A549 (cell line): Measurements from ENCODE around the gene ERCC8.

Experiments used
- CTCF ChIP-seq: fragments of >200 bp; sonication (Bioruptor Twin); formaldehyde crosslinking; IDR thresholded peaks from 3 replicates; pipeline ENCODE4 v1.5.1; 2016
- EP300 ChIP-seq, 2 experiments: fragments of >200 bp; sonication (Bioruptor Twin); formaldehyde crosslinking; IDR thresholded peaks; 2 replicates in 1 of 2; 3 replicates in 1 of 2; pipeline ENCODE4 v1.6.1; 2016 to 2017
- HMGXB4 ChIP-seq: fragments of 250-450 bp; sonication (Bioruptor Pico); IDR thresholded peaks from 2 replicates; pipeline ENCODE4 v1.5.0; 2021; ENCODE audit warnings: mild to moderate bottlenecking, moderate library complexity, borderline replicate concordance
- JUNB ChIP-seq: fragments of >200 bp; sonication (Bioruptor Twin); formaldehyde crosslinking; IDR thresholded peaks from 2 replicates; pipeline ENCODE4 v1.6.1; 2016
- MAX ChIP-seq: IDR thresholded peaks from 2 replicates; pipeline ENCODE4 v1.6.1; 2012
- POLR2A ChIP-seq: IDR thresholded peaks from 2 replicates; pipeline ENCODE4 v1.6.1; 2012; ENCODE audit warnings: mild to moderate bottlenecking, low read length
- RARB ChIP-seq: fragments of 250-450 bp; sonication (Bioruptor Pico); IDR thresholded peaks from 2 replicates; pipeline ENCODE4 v1.8.0; 2021; ENCODE audit warnings: mild to moderate bottlenecking, moderate library complexity
- REST ChIP-seq: fragments of 200-600 bp; sonication (generic); IDR thresholded peaks from 2 replicates; pipeline ENCODE4 v1.6.1; 2016; ENCODE audit warnings: antibody characterized with exemption, mild to moderate bottlenecking, moderate library complexity
- SREBF2 ChIP-seq: fragments of 450-650 bp; IDR thresholded peaks from 2 replicates; pipeline ENCODE4 v1.6.1; 2014; ENCODE audit warnings: mild to moderate bottlenecking, moderate library complexity
- USF2 ChIP-seq: fragments of 450-650 bp; IDR thresholded peaks from 2 replicates; pipeline ENCODE4 v1.6.1; 2014; ENCODE audit warnings: antibody characterized with exemption
- ZC3H11A ChIP-seq: fragments of 450-650 bp; IDR thresholded peaks from 2 replicates; pipeline ENCODE4 v1.6.1; 2014; ENCODE audit warnings: antibody characterized with exemption, mild to moderate bottlenecking

GRCh38 chr5:60886158-60886557 lies 58.7 kb downstream of the ERCC8 start:
- TF ChIP-seq CTCF (no peak), HMGXB4 (CRISPR knock-in tag) (no peak), RARB (CRISPR knock-in tag) (no peak), EP300 (IDR thresholded peaks at IDR 0.05) (no peak), USF2 (no peak), SREBF2 (no peak), ZC3H11A (no peak), MAX (no peak), POLR2A (no peak), JUNB (no peak), REST (no peak)
